Fibroblast of pulmonary artery (primary cell): ENCODE data around the gene PGLYRP3.

ENCODE experiments used
- DNase-seq: peaks from one replicate; pipeline ENCODE4 v3.0.0-alpha.2; 2010; ENCODE audit warnings: low read depth
- H3K4me3 ChIP-seq: replicated peaks from 2 replicates; pipeline ENCODE4 v1.5.1; 2011; ENCODE audit warnings: low read depth, mild to moderate bottlenecking, control low read depth, low read length, moderate library complexity
- TF ChIP-seq, protein P1 (sequence below): IDR thresholded peaks from 2 replicates; pipeline ENCODE4 v1.5.1; 2011; ENCODE audit warnings: mild to moderate bottlenecking, control low read depth, low read length, inconsistent platforms; ENCODE audit errors: missing control alignments

Gene PGLYRP3

DNA sequence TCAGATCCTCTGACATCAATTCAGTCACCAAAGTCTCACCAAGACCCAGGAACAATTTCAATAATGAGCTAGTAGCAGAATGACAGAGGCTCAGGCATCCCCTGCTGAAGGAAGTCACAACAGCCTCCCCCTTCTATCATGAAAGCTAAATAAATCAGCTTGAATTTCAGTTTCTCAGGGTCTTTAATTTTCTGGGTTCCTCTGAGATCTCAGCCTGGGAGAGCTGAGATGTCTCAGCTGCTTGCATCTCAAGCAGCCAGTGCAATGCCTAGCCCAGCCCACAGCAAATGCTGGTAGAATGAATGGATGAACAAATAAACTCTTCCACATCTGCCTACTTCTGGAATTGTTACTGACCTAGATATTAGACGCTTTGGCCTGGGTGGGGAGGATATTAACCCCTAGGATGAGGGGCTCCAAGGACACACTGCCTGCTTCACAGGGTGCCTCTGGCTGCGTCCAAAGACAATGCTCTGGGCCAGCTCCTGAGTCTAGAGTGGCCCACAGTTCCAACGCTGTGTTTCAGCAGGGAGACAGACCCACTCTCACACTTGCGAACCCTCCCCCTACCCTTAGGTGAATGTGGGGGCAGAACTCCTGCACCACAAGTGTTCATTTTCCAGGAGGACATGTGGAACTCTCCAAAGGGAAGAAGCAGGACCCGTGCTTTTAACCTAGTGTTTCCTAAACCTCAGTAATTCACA is 64.4 kb downstream of the PGLYRP3 start:
- H3K4me3 ChIP-seq = no peak overlapping the region
- DNase-seq = no peak
- TF ChIP-seq, protein P1, sequence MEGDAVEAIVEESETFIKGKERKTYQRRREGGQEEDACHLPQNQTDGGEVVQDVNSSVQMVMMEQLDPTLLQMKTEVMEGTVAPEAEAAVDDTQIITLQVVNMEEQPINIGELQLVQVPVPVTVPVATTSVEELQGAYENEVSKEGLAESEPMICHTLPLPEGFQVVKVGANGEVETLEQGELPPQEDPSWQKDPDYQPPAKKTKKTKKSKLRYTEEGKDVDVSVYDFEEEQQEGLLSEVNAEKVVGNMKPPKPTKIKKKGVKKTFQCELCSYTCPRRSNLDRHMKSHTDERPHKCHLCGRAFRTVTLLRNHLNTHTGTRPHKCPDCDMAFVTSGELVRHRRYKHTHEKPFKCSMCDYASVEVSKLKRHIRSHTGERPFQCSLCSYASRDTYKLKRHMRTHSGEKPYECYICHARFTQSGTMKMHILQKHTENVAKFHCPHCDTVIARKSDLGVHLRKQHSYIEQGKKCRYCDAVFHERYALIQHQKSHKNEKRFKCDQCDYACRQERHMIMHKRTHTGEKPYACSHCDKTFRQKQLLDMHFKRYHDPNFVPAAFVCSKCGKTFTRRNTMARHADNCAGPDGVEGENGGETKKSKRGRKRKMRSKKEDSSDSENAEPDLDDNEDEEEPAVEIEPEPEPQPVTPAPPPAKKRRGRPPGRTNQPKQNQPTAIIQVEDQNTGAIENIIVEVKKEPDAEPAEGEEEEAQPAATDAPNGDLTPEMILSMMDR = no peak
